NCI-H2081 (cell line): Measurements from ENCODE around the gene SDK1.

ENCODE experiments used
- DNase-seq, 2 experiments: peaks; one replicate each; lab custom pipeline; 2025; lab: John Stamatoyannopoulos, UW

The SDK1 gene

GRCh38 chr7:4135301-4135700, 834.2 kb downstream of the SDK1 start:
- no peak for DNase-seq

DNA sequence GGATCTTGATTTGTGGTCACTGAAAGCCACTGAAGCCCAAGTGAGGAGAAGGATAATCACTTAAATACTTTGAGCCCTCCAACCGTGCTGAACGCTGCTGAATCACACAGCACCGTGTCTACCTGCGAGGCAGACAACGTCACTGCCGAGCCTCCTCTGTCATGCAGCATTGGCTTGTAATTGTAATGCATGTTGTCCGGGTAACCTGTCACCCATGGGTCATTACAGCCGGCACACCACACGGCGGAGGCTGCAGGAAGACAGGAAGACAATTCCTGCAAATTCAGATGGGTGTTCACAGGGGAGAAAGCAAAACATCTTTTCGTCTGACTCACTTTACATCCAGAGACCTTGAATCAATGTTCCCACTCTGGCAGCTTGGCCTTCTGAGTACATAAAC, 835.0 kb downstream of the SDK1 start:
- no peak for DNase-seq

- DNase-seq: peak in 1 of 2 experiments; percentile 11
Observed at GRCh38 chr7:4136501-4137110, 835.6 kb downstream of the SDK1 start.

DNA sequence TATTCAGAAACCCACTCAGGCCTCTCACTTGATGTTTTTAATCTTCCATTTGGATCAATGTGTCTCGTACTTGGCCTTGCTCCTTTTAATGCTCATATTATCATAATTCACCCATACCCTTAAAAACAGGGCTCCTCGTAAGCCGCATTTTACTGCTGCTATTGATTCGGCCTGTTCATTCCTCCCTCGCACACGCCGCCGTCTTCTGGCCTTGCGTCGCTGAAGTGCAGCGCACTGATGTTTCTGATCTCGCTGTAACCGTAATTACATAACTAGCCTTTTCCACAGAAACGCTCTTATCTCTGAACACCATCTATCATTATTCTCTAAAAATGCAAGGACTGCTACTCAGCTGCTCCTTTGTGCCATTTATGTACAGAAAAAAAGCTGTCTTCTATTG, 836.5 kb downstream of the SDK1 start:
- no peak for DNase-seq

DNA sequence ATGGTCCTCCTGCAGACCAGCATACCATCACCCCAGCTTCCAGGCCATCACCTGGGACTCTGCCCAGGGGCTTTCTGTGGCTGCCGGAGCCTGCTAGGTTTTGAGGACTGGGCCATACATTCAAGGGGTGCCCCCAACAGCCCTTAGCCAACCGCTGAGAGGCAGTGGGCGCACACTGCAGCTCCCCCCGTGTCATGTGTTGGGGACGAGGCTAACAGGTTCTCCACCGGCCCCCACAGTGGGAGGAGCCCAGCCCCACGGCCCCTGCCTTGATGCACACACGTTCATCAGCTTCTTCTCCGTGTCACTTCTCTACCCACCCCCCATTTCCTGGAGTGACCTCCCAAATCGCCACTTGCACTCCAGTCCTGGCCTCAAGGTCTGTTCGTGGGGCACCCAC, 837.8 kb downstream of the SDK1 start:
- no peak for DNase-seq

DNA sequence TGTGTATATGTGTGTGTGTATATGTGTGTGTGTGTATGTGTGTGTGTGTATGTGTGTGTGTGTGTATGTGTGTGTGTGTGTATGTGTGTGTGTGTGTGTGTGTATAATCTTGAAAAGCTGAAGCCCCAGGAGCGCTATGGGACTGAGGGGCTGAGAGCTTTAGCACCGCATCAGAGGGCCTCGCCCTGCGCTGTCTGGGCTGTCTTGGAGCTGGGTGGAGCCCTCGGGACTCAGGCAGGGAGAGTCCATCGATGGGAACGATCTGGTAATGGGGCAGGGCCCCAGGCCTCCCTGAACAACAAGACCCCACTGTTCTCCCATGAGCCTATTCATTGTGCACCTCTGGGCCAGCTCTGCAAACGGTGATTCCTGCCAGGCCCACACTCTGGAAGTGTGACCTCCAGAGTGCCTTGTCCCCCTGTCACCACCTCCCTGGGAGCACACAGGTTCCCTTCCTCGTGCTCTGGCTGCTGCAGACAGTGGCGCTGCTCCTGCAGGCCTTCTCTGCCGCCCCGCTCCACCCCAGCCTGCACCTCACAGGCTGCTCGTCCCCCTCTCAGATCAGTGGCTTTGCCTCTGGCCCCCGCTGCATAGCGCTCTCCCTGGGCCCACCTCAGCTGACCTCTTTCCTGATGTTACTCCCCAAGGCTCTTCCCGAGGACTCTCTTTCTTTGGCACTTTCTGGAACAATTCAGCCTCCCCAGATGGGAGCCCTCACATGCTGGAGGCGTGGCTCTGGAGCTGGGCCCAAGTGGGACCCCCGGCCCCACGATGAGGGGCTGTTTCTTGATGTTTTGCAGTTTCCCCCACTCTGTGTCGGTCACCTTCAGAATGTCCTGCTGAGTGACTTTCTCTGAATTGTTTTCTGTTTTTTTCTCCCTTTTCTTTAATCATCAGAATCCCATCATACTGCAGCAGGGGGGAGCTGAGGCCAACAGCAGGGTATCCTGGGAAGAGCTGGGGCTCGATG, 838.9 kb downstream of the SDK1 start:
- no peak for DNase-seq

GRCh38 chr7:4140933-4141332, 839.9 kb downstream of the SDK1 start:
- DNase-seq: no peak

DNA sequence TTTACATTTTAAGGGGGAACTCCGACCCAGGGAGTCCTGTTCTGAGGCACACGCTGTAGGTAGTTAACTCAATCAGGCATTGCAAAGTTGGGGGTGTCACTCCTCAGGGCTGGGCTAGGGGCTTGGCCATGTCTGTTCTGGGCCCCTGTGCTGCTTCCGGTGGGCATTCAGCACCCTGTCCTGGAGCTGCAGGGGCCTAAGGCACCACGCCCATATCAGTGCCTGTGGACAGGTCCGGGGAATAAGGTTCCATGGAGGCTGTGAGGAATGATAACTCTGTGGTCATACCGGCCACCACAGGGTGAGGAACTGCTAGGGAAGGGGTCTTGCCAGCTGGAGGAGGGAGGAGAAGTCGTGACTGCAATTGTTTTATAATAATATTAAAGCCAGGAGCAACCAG, 842.0 kb downstream of the SDK1 start:
- no peak for DNase-seq

DNA sequence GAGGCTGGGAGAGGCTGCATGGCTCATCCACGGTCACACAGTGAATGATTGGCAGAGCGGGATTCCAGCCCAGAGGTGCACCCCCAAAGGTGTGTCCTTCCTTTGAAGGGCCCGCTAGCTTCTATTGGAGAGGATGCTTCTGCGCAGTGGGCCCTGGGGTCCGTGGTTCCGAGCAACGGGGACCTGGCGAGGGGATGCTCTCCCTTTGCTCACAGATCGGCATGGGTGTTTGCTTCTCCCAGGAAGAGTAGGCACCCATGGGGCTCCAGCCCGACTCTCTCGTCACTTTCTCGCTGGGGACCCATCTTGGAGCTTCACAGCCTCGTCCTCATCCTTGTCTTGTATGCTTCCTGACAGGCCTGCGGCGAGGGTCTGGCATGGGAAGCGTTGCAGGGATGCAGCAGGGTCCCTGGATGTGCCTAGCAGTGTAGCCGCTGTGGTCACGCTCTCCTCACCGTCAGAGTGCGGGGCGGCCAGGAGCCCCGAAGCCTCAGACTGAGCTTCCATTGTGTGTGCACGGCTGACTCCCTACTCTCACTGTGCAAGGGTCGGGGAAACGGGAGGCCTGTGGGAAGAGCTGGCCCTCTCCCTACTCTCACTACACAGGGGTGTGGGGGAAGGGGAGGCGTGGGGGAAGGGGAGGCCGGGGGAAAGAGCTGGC, 842.6 kb downstream of the SDK1 start:
- no peak for DNase-seq

GRCh38 chr7:4144172-4144701, 843.2 kb downstream of the SDK1 start:
- DNase-seq: no peak

DNA sequence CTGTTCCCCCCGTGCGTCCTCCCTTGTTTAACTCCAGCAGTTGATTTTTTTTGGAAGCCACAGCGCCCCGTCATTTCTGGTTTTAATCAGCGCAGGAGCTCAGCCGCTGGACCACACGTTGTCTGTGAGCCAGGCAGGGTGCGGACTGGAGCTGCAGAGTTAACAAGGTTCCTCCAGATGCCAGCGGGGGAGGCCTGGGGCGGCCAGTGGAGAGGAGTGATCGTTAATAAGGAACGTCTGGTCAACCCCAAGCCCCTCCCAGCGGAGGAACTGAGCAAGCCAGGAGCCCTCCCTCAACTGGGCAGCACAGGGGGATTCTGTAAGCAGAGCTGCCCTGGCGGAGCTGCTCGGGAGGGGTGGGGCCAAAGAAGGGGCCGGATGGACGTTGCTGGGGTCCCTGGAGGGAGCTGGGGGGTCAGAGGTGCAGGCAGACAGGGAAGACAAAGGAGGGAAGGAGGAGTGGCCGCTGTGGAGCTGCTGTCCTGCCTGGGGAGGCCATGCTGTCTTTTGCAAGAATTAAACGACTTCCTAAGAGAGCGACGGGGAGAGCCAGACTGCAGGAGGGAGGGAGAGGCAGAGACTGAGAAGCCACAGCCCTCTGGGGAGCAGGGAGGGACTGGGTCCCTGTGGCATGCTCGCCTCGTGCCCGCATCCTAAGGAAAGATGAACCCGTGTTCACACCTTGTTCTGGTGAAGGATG, 843.9 kb downstream of the SDK1 start:
- no peak for DNase-seq

- no peak for DNase-seq
Observed at GRCh38 chr7:4145576-4145975, 844.5 kb downstream of the SDK1 start.

DNA sequence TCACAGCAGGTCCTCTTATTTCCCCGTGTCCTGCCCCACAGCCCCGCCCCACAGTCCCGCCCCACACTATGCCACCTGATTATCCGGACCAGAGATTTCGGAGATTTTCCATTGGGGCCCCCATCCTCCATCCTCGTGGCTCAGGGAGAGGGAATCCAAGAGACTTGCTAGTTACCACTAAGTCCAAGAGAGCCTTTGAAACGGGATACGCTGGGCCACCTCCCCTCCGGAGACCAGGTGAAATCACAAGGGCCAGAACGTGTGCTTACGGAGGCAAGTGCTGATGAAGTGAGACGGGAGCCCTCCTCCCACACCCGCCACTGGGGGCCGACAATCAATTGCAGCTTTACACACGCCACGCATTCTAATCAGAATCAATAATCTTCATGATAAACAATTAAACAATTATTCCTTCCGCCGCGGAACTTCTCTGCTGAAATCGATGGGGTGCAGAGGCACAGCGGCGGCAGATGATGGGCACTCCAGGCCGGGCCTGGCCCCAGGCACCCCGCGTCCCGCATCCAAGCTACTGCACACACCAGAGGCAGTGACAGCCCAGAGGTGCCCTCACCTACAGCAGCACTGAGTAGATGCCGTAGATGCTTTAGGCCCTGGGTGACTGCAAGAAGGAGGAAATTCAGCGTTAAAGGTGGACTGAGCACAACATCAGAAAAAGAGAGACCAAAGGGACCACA, 847.0 kb downstream of the SDK1 start:
- no peak for DNase-seq

- no peak for DNase-seq
Observed at GRCh38 chr7:4149236-4149635, 848.2 kb downstream of the SDK1 start.

DNA sequence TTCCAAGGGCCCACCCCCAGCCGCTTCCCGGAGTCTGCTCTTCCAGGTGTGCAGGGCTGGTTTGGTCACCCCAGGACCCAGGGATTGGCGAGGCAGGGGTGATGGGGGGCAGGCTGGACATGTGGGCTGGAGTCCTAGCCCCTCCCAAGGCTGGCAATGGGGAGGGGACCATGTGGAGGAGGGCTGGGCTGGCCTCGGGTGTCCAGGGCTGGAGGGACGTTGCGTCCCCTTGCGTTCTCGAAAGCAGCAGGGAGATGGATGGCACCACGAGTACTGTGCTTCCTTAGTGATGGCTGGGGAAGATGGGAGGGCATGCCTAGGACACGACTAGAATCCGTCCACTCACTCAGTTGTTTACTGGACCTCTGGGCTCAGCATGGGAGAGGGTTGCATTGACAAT, 848.6 kb downstream of the SDK1 start:
- no peak for DNase-seq

GRCh38 chr7:4150731-4151130, 849.7 kb downstream of the SDK1 start:
- no peak for DNase-seq

DNA sequence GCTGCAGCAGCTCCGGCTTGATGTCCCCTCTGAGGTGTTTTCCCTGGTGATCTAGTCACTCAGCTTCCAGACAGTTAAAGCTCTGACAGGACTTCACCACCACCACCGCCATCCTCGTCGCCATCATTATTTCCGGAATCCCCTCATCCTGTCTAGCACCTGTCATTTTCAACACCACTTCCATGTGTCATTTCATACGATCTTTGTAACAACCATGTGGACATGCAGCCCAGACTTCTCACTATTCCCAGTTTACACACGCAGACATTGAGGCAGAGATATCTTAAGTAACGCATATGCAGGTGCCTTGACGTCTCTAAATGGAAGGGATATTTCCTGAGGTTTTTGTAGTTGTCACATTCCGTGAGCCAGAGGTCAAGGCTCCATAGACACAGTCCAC, 850.5 kb downstream of the SDK1 start:
- no peak for DNase-seq

GRCh38 chr7:4151926-4152549, 851.0 kb downstream of the SDK1 start:
- peak; percentile 27 to 72 for DNase-seq

GRCh38 chr7:4154882-4155535, 854.0 kb downstream of the SDK1 start:
- DNase-seq: no peak

DNA sequence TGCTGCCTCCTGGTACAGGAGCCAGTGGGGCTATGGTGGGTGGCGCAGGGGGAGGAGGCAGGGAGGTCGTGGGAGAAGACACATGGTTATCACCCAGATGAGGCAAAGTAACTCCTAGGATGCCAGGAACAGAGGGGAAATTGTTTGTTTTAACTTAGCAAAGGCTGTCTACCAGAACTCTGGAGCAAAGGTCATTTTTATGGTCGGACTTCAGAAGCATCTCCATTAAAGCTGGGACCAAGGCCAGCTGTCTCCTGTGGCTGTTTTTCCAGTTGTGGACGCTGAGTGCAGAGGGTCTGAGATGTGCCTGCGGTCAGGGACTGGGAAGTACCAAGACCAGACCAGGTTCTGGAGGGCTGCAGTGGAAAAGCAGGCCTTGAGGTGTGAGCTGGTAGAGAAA, 855.1 kb downstream of the SDK1 start:
- no peak for DNase-seq
